GM13977 (cell line): ENCODE measurements around the gene ANLN.

Source experiments
- DNase-seq: peaks from one replicate; pipeline ENCODE4 v3.0.0; 2012; ENCODE audit warnings: low spot score
- CTCF ChIP-seq: IDR thresholded peaks from 2 replicates; pipeline ENCODE4 v1.5.1; 2012; ENCODE audit warnings: mild to moderate bottlenecking, control low read depth; ENCODE audit not compliant: insufficient read depth; ENCODE audit errors: extremely low read depth, missing control alignments
- in situ Hi-C: fragments of 300-500 bp; cut with MboI; formaldehyde crosslinking; loops from one replicate; pipeline ENCODE4 v1.12.0; 2022; ENCODE audit warnings: low sequenced_read_pairs, low pct_unique_long_range_greater_than_20kb, mixed read lengths, inconsistent platforms; ENCODE audit not compliant: unreplicated experiment

Gene ANLN

GRCh38 chr7:36389371-36390198 lies at the start of gene ANLN:
TSS of gene ANLN (plus strand) at chr7:36389862. CDS start at chr7:36390027, 165 bp downstream.
- DNase-seq = peak; percentile 98
- in situ Hi-C loops = no loop called here
- no peak for TF ChIP-seq CTCF

GRCh38 chr7:36343548-36343947 lies 46.1 kb upstream of the ANLN start:
- DNase-seq = no peak
- in situ Hi-C loops = no loop called here
- no peak for TF ChIP-seq CTCF

GRCh38 chr7:36344622-36345021 lies 45.0 kb upstream of the ANLN start:
- no peak for TF ChIP-seq CTCF
- no peak for DNase-seq
- in situ Hi-C loops = no loop called here

GRCh38 chr7:36346260-36346831 lies 43.3 kb upstream of the ANLN start:
- in situ Hi-C loops = no loop called here

GRCh38 chr7:36348256-36348655 lies 41.4 kb upstream of the ANLN start:
- no peak for TF ChIP-seq CTCF
- no peak for DNase-seq
- in situ Hi-C loops = no loop called here

More at GRCh38 chr7:36346260-36346831, 43.3 kb upstream of the ANLN start:
- no peak for TF ChIP-seq CTCF
- no peak for DNase-seq

- in situ Hi-C loops = no loop called here
- no peak for DNase-seq
- TF ChIP-seq CTCF = no peak
Observed at GRCh38 chr7:36348771-36349170, 40.9 kb upstream of the ANLN start.
